T-helper 1 cell (primary cell): Measurements from ENCODE around the gene DYNLT2.
"Not testable (repeated sequence)": the region's sequence is repeated elsewhere in the genome, so short reads cannot be mapped to it uniquely, and the experiment has no call there.

Experiments used
- DNase-seq, 5 donors: peaks; one replicate each; pipeline ENCODE4 v3.0.0-alpha.2; 2012 to 2020

The DYNLT2 gene

DNA sequence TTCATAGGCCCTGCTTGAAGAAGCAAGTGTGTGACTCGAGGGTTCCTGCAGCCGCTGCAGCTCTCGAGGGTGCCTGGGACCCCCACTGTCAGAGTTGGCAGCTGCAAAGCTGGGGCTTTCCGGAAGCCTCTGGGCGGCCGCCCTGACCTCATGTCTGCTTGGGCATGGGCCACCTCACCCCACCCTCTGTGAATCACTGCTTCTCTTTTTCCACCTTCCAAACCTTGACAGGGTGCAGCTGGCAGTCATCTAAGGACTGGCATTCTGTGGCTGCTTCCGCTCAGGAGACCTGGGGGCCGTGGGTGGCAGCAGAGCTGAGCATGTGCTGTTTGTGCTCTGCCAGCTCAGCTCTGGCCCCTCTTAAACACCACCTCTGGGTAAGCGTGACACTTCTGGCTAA, 32.0 kb upstream of the DYNLT2 start:
- DNase-seq: no peak

DNA sequence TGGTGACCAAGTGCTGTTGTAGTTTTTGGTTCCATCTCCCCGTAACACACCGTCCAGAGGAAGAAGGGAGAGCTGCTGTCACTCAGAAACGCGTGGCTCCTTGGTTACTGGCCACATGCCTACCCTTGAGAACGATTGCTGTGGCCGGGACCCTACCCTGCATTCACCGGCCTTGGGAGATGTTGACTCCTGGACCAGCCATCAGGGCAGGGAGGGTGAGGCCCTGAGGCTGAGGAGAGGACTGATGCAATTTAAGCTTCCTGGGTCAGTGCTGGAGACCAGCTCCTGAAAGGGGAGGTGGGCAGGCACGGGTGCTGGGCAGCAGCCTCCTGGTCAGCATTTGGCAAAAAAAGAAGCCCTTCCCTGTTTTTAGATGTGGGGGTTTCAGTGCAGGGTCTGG, 31.6 kb upstream of the DYNLT2 start:
- DNase-seq: no peak

DNA sequence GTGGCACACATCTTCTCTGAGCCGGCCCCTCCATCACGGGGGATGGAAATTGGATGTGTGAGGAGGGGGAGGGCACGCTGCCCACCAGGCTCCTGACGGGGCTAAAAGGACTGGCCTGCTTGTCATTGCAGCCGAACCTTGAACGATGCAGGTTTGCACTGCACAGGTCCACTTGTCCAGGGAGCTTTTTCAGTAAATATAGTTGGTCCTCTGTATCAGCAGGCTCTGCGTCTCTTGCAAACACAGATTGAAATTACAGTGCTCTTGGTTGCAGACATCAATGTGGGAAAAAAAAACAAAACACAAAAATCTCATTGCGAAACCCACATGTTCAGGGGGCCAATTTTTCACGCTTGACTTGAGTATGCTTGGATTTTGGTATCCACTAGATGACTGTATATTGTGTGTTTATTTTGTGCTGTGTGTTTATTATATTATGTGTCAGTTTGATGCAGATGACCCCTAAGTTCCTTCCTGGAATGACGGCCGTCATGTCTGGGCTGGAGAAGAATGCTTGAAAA, 29.3 kb upstream of the DYNLT2 start:
- no peak for DNase-seq

DNA sequence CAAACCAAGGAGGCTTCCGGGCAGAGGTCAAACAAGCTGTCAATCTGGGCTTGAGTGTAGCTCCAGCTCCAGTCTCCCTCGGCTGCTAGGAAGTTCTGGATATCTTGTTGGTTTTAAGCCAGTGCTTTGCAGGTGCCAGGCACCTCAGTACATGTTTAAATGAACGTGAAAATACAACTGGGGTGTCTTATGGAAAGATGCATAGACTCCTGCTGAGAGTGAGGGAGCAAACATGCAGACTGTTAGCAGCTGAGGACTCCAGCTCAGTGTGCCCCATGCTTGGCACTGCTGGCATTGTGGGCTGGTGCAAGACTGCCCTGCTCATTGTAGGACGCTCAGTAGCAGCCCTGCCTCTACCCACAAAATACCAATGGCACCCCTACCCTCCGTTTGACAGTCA, 28.5 kb upstream of the DYNLT2 start:
- DNase-seq: no peak

DNA sequence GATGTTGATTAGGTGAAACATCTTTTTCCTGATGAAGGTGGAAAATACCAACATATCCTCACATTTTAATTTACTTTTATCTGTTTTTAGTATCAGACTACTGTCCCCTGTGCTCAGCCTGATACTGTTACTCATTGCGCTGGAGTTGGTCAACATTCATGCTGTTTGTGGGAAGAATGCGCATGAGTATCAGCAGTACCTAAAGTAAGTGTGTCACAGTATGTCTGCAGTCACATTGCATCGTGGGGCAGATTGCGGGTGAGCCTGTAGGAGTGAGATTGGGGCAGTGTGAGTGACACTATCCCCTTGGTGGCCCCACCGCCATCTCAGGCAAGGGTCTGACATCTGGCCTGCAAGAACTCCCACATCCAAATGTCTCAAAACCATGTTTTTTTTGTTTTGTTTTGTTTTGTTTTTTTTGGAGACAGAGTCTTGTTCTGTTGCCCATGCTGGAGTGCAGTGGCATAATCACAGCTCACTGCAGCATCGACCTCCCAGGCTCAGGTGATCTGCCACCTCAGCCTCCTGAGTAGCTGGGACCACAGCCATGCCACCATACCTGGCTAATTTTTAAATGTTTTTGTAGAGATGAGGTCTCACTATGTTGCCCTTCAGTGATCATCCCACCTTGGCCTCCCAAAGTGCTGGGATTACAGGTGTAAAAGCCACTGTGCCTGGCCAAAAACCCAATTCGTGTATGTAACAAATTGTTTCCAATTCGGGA, 27.9 kb upstream of the DYNLT2 start:
- DNase-seq: no peak

DNA sequence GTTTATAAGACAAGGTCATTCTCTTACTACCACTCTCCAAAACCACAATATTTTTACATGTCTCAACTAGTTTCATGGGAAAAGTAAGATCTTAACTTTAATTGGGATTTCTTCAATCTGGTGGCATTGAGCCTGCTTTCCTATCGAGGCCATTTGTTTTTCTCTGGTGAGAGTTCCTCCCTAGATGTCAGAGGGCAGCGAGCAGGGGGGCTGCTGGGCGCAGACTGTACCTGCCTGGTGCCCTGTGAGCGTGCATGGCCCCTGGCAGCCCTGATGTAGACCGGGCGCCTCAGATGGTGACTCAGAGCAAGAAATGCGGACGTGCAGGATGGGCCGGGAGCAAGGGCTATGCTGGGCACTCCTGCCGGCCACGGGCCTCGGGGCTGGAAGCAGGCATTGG, 27.3 kb upstream of the DYNLT2 start:
- no peak for DNase-seq

DNA sequence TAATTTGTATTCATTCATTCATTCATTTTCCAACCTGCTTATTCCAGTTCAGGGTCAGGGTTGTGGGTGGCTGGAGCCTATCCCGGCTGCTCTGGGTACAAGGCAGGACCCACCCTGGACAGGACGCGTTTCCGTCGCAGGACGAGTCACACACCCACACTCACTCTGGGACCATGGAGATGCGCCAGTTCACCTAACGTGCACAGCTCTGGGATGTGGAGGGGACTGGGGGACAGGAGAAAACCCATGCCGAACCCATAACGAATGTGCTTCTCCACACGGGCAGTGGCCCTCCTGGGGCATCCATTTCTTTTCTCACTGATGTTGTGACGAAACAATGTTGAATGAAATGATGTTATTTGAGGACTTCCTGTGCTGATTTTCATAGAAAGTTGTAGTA, 26.5 kb upstream of the DYNLT2 start:
- DNase-seq: no peak

DNA sequence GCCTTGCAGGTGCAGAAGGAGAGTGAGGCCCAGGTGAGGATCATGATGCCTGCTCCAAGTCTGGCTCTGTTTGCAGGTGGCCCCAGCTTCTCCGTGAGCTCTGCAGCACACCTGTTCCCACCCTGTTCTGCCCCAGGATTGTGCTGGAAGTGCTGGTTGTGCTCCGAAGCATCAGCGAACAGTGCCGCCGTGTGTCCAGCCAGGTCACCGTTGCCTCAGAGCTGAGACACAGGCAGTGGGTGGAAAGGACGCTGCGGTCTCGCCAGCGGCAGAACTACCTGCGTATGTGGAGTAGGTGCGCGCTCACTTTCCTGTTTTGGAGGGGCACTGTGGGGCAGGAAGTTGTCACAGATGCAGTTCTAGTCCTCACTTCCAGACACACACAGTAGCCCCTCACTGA, 25.0 kb upstream of the DYNLT2 start:
- no peak for DNase-seq

DNA sequence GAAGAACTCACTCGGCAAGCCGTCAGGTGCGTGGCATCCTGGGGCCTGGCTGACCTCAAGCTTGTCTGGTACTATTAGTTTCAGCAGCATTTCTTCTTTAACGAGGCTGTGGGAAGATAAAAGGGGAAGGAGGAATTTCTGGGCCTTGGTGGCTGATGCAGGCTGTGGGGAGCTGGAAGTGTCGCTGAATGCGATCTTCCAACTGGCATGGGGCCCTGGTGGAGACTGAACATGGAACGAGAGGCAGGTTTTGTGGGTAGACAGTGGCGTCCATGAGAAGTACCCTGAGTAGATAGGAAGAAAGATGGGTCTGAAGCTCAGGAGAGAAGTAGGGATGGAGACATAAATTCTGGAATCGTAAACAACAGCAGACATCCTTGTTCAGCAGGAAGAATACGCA, 23.9 kb upstream of the DYNLT2 start:
- no peak for DNase-seq

DNA sequence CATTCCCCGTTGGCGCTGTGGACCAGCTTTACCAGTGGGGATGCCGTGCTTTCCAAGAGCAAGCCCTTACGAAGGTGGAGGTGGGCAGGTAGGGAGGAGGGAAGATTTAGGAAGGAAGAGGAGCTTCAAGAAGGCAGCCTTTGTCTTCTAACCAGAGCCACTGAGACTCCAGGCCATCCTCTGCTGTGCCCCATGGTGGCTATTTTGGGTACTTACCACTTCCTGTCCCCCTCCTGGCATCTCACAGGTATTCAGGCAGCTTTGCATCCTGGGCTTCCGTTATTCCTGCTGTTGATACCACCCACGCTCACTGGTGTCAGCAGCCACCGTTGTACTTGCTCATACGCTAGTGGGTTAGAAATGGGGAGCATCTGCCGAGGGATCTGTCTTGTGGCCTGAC, 23.0 kb upstream of the DYNLT2 start:
- no peak for DNase-seq

DNA sequence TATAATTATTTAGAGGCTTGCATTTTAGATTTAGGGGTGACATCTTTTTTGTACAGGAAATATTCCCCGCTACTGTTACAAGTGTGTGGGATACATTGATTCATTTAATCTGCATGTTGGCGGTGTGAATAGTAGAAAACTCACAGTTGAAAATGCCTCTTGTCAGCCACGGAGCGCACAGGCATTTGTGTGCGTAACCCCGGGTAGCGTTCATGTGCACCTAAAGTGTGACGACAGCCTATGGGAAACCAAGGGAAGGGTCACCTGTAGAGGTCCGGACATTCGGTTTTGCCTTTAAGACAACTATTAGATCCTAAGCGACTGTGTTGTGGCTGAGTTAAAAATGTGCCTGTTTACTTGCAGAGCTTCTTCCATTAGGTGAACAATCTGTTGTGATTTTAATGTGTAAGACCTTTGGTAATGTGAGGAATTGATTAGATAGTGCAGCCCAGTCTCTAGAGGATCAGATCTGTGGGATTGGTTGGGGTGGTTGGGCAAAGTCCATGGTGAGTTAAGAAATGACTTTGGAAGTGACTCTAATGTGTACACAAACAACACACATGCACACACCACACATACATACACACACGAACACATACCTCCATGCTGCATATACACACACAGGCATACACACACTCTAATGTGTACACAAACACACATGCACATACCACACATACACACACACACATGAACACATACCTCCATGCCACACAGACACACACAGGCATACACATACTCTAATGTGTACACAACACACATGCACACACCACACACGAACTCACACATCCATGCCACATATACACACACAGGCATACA, 15.8 kb upstream of the DYNLT2 start:
- DNase-seq: no peak

DNA sequence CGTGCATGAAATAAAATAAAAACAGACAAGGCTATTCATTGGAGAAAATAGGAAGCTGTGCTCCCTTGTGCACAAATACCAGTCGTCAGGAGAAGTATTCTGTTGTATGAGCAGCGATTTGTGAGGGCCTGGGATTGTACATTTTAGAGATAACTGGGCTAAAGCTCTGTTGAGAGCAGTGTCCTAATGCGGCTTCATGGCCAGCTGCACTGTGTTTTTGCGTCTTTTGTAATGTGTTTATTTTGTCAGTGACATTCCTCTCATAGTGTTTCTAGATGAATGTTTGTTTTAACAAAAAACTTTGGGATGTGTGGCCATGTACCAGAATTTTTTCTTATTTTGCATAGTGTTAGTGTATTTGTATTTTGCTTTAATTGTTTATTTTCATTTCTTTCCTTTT, 14.9 kb upstream of the DYNLT2 start:
- DNase-seq: no peak

DNA sequence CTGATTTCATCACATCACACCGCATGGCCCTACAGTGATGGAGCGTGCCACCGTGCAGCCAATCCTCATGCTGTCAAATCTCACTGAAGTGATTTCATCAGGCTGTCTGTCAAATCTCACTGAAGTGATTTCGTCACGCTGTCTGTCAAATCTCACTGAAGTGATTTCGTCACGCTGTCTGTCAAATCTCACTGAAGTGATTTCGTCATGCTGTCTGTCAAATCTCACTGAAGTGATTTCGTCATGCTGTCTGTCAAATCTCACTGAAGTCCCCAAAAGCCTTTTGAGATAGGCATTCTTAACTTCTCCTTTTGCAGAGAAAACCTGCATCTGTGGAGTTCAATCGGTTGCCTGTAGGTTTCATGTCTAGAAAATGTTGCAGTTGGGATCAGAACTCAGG, 14.4 kb upstream of the DYNLT2 start:
- DNase-seq: not testable (repeated sequence)

DNA sequence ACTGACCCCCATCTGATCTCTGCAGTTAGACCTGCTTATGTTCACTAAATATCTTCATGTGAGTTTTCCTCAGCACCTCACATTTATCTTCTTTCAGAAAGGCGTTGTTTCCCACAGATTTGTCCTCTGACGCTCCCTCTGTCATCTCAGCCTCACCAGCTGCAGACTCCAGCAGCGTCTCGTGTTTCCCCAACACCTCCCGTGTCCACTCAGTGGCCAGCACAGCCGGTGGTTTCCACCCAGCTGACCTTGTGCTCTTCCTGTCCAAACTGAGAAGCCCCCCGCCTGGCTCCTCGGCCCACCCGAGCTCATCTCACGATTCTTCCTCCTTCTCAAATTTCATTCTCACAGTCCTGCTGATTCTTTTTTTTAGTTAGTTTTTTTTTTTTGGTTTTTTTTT, 12.5 kb upstream of the DYNLT2 start:
- no peak for DNase-seq

DNA sequence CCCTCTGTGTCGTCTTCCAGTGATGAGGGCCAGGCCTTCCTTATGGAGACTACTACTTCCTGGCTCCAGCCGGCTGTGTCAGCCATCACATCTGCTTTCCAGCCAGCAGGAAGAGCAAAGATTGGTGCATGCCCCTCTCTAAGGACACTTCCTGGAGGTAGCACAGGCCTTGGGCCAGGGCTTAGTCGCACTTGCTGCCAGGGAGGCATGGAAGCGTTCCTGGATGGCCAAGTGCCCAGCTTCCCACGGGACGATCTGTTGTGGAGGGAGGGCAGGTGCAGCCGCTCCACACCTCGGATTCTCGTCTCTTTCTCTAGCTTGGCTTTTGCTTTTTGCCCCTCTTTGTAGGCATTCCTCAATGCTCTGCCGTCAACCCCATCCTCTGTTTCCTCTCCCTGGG, 11.9 kb upstream of the DYNLT2 start:
- no peak for DNase-seq

DNA sequence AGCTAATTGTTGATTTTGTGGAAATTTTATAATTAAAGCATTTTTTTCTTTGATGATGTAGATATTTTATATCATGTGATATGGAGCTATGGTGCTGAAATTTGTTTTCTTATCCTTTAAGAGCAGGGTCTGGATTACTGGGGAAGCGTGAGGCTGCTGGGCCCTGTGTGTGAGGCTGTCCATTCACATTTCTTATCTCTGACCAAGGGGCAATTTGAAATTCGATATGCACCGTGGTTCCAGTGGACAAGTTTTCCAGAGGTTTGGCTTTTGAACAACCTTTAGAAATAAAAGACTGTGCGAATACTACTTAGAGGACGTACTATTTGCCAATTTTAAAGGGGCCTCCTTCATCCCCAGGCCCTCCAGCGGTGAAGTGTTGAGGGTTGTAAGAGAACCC, 3.8 kb upstream of the DYNLT2 start:
- no peak for DNase-seq

DNA sequence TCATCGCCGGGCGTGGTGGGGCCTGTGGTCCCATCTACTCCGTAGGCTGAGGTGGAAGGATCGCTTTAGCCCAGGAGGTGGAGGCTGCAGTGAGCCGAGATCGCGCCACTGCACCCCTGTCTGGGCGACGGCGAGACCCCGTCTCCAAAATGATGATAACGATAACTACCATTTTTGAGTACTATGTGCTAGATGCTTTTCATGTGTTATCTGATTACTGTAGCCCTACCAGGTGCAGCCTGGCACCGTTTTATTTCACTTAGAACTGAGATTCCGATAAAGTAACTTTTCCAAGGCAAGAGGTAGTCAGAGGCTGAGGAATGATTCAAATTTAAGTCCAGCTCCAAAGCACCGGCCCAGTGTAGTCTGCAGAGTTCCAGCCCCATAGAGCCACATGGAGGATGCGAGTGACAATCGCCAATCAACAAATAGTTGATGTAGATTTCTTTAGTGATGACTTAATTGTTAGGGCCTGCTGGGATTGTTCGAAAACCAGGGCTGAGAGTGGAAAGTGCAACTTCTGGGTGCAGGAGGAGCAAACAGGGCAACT, 777 bp upstream of the DYNLT2 start:
- no peak for DNase-seq

DNA sequence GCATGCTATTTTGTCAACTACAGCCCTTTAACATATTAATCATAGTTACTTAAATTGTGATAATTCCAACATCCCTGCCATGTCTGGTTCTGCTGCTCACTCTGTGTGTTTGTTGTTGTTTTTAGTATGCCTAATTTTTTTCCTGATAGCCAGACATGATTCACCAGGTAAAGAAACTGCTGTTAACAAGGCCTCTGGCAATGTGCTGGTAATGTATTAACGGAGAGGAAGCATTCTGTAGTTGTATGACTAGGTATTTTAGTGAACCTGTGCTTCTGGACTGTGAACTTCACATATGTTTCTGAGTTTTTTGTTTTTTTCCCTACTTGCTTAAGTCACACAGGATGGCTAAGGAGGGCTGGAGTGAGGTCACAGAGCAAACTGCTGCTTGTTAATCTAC, 4.8 kb downstream of the DYNLT2 start:
- no peak for DNase-seq

DNA sequence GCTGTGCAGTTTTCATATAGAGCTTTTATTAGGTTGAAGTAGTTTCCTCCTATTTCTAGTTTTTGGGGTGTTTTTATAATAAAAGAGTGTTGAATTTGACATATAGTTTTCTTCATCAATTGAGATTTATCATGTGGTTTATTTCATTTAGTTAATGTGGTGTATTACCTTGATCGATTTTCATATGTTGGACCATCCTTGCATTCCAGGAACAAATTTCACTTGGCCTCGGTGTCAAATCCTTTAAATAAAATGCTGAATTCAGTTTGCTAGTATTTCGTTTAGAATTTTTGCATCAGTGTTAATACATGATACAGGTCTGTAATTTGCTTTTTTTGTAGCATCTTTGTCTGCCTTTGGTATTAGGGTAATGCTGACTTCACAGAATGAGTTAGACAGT, 6.0 kb downstream of the DYNLT2 start:
- no peak for DNase-seq

DNA sequence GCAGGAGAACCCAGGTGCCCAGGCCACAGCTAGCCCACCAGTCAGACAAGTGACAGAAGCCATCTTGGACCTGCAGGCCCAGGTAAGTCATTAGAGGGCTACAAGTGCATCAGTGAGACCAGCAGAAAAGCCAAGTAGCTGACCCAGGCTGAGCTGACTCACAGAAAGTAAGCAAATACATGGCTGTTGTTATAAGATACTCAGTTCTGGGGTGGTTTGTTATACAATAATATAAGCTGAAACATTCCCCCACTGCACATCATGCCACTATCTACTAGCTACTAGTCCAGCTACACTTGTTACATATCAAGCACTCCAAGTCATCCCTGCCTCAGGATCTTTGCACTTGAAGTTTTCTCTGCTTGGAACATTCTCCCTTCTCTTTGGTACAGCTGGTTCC, 10.0 kb downstream of the DYNLT2 start:
- no peak for DNase-seq

DNA sequence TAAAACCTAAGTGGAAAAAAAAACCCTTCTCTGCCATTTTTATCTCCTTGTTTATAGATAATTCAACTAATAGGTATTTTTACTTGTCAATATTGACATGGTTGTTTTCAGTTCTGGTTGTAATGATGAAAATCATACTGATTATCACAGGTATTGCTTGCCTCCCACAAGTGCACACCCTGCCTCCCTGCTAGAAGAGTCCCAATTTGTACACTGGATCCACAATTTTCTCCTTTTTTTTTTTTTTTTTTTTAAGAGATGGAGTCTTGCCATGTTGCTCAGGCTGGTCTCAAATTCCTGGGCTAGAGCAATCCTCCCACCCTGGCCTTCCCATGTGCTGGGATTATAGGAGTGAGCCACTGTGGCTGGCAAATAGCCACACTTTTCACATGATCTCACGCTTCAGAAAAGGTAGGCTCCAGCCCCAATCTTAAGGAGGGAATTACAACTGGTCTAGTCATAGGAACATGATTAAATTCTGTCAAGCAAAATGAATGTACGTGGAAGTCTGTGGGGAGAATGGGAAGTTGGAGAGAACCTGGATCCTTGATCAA, 12.3 kb downstream of the DYNLT2 start:
- DNase-seq: no peak

DNA sequence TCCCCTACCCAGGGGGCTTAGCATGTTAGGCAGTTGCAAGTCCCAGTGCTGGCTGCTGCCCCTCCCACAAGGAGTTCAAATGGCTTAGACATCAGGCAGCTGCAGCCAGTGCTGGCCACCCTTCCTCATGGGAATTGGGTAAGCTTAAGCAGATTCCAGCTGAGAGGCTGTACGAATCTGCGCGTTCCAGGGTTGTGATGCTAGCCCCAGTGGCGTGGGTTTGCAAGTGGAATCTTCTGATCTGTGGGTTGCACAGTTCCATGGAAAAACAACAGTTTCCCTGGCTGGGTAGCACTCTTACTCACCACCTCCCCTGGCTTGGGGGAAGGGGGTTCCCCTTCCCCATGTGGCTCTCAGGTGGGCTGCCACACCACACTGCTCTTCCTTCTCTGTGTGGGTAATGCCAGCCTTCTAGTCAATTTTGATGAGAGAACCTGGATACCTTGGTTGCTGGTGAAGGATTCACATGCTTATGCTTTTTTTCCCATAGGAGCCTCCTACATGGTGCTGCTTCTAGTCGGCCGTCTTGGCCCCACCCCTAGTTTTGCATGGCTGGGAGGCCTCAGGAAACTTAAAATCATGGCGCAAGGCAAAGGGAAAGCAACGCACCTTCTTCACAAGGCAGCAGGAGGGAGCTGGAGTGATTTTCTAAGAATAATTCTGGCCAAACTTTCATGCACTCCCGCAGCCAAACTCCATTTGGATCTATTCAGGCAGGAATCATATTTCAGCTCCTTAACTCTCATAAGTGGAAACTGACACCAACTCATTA, 13.0 kb downstream of the DYNLT2 start:
- DNase-seq: no peak

DNA sequence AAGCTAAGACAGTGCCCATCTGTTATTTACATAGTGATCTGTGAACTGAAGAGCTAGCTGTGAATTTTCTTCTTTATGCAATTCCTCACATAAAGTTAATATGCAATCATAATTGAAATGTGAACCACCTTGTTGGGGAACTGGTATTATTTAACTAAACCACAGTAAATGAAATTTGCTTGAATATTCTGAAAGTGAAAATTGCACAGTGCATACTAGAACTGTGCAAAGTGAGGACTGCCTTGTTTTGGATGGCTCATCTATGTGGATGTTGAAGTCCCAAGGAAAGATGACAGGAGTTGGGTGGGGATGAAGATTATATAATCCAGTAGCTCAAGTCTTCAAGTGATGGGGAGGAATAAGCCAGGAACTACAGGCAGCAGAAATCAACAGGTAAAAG, 21.4 kb downstream of the DYNLT2 start:
- DNase-seq: no peak
